T-cell (primary cell): Measurements from ENCODE around the gene GSAP. TPM values are rescaled to one million over a fixed set of nuclear protein-coding genes. Genes with fewer than 3 reads are reported as not detected.

Experiments
- ATAC-seq, 4 experiments: fragments of 200-7000 bp in 3 of 4; fragments of 150-1000 bp in 1 of 4; cut with Tn5 transposase; replicated peaks in 1 of 4; 1 replicate in 3 of 4; 2 replicates in 1 of 4; pipeline ENCODE4 v1.10.0; 2021; ENCODE audit warnings: moderate library complexity in 3 of 4, mild to moderate bottlenecking in 2 of 4, moderate number of reproducible peaks in 1 of 4
- CTCF ChIA-PET, 2 donors: fragments of 300-600 bp; sonication (Branson Sonifier 250); formaldehyde crosslinking; loops; one replicate each; lab custom pipeline; 2022; ENCODE audit warnings: antibody characterized with exemption in 2 of 2; lab: Charles Lee
- POLR2A ChIA-PET, 2 donors: fragments of 300-600 bp; sonication (Branson Sonifier 250); formaldehyde crosslinking; loops; one replicate each; lab custom pipeline; 2022; ENCODE audit warnings: antibody characterized with exemption in 2 of 2; lab: Charles Lee
- DNase-seq, 35 experiments: peaks; one replicate each; pipeline versions ENCODE4 v3.0.0 to v3.0.0-alpha.2; 2013 to 2023
- H3K27ac ChIP-seq: one replicate; pipeline ENCODE4 v1.5.1; 2013; ENCODE audit warnings: low read length
- H3K27me3 ChIP-seq, 2 experiments: replicated peaks in 1 of 2; 1 replicate in 1 of 2; 2 replicates in 1 of 2; pipeline versions ENCODE4 v1.6.1 to v1.7.0; 2013; ENCODE audit warnings: low read length in 1 of 2, mixed read lengths in 1 of 2; ENCODE audit not compliant: control insufficient read depth in 2 of 2, insufficient read depth in 2 of 2; ENCODE audit errors: extremely low read depth in 1 of 2
- H3K36me3 ChIP-seq, 2 donors: 1 replicate in 1 of 2; 2 replicates in 1 of 2; pipeline versions ENCODE4 v1.6.1 to v1.7.0; 2013; ENCODE audit warnings: low read length in 1 of 2; ENCODE audit not compliant: control insufficient read depth in 2 of 2, insufficient read depth in 1 of 2; ENCODE audit errors: extremely low read depth in 1 of 2
- H3K4me1 ChIP-seq, 2 experiments: 1 replicate in 1 of 2; 2 replicates in 1 of 2; pipeline versions ENCODE4 v1.6.1 to v1.7.0; 2013; ENCODE audit warnings: low read length in 2 of 2, mixed read lengths in 1 of 2; ENCODE audit not compliant: insufficient read depth in 2 of 2, control insufficient read depth in 1 of 2; ENCODE audit errors: extremely low read depth in 1 of 2
- H3K4me3 ChIP-seq, 2 donors: 1 replicate in 1 of 2; 2 replicates in 1 of 2; pipeline versions ENCODE4 v1.5.1 to v1.7.0; 2013; ENCODE audit warnings: mild to moderate bottlenecking in 2 of 2, low read length in 1 of 2, moderate library complexity in 1 of 2; ENCODE audit not compliant: control insufficient read depth in 1 of 2; ENCODE audit errors: extremely low read depth in 1 of 2
- H3K9me3 ChIP-seq: 2 replicates; pipeline ENCODE4 v1.7.0; 2013
- H3K27ac Mint-ChIP-seq, 2 donors: one replicate each; pipeline ENCODE4 v1.8.0; 2020 to 2021; ENCODE audit warnings: mild to moderate bottlenecking in 2 of 2, mixed read lengths in 2 of 2
- H3K27me3 Mint-ChIP-seq, 2 donors: one replicate each; pipeline ENCODE4 v1.8.0; 2021 to 2022; ENCODE audit warnings: mixed read lengths in 2 of 2
- H3K36me3 Mint-ChIP-seq: one replicate; pipeline ENCODE4 v1.8.0; 2021; ENCODE audit warnings: mixed read lengths
- H3K4me1 Mint-ChIP-seq, 3 donors: one replicate each; pipeline ENCODE4 v1.8.0; 2020 to 2022; ENCODE audit warnings: mixed read lengths in 3 of 3, mild to moderate bottlenecking in 1 of 3
- H3K4me3 Mint-ChIP-seq, 3 donors: one replicate each; pipeline ENCODE4 v1.8.0; 2020 to 2022; ENCODE audit warnings: mild to moderate bottlenecking in 3 of 3, mixed read lengths in 3 of 3, moderate library complexity in 3 of 3
- H3K9me3 Mint-ChIP-seq, 3 donors: one replicate each; pipeline ENCODE4 v1.8.0; 2020 to 2022; ENCODE audit warnings: mixed read lengths in 3 of 3
- WGBS: methylation state at CpG from one replicate; pipeline ENCODE4 v1.1.5; 2013; ENCODE audit warnings: missing lambda C conversion rate; ENCODE audit not compliant: insufficient coverage; 5-methylcytosine and 5-hydroxymethylcytosine counted together
- total RNA-seq, 35 experiments: library from RNA in 6 of 35; stranded (reverse) in 6 of 35; fragments of 120-200 nt in 1 of 35; gene quantifications; one replicate each; pipeline versions ENCODE4 v1.2.1 to v1.2.4 and lab custom pipeline; 2013 to 2026

Gene GSAP
- total RNA-seq, 5 donors from 2014 or later (not counting 1 experiment from before 2014, with no cell fraction given), result 17.7 to 40.0 (median 25.7) TPM

GRCh38 chr7:77271766-77272165 is 144.4 kb downstream of the GSAP start:
- Histone ChIP-seq H3K27ac (no peak overlapping the region), H3K4me1 (peaks cover 0 to 4% of the 10 kb centered on the region in 2 experiments), H3K27me3 (no peaks in the 10 kb centered on the region), H3K4me3 (no peak overlapping the region), H3K36me3 (peaks cover 0 to 3% of the 10 kb centered on the region in 2 donors), H3K9me3 (no peaks in the 10 kb centered on the region)
- H3K4me3 Mint-ChIP-seq, result no peak overlapping the region
- CTCF ChIA-PET, result no interaction called here
- ATAC-seq, result no peak
- peaks cover 38% of the 10 kb centered on the region for H3K36me3 Mint-ChIP-seq
- no peaks in the 10 kb centered on the region for H3K27me3 Mint-ChIP-seq
- POLR2A ChIA-PET, result no interaction called here
- H3K9me3 Mint-ChIP-seq, result no peaks in the 10 kb centered on the region
- H3K4me1 Mint-ChIP-seq, result peaks cover 11 to 16% (median 13%) of the 10 kb centered on the region in 3 donors
- H3K27ac Mint-ChIP-seq, result no peak overlapping the region
- WGBS, result 94% methylated on average over 5 of the region's 5 CpGs
- no peak for DNase-seq

GRCh38 chr7:77270094-77270480 is 146.1 kb downstream of the GSAP start:
- POLR2A ChIA-PET, result no interaction called here

GRCh38 chr7:77269360-77270093 is 146.6 kb downstream of the GSAP start:
- H3K36me3 Mint-ChIP-seq, result peaks cover 35% of the 10 kb centered on the region
- no CpG with 5 or more reads among the region's 4 CpGs for whole genome bisulfite sequencing
- peaks cover 0 to 6% (median 0%) of the 10 kb centered on the region in 3 donors for H3K4me1 Mint-ChIP-seq
- no peak for DNase-seq
- no peak for ATAC-seq
- H3K36me3 ChIP-seq, result peaks cover 0 to 3% of the 10 kb centered on the region in 2 donors
- ChIA-PET CTCF (interaction anchor here in 1 of 2 donors (0.7 kb wide), 1 partner anchor 429 kb away, joined by 4 read pairs; no protein-coding TSS in a partner anchor), POLR2A (no interaction called here)
- no peaks in the 10 kb centered on the region for H3K9me3 Mint-ChIP-seq
- no peak overlapping the region for H3K27ac ChIP-seq
- no peaks in the 10 kb centered on the region for H3K27me3 Mint-ChIP-seq
- H3K4me1 ChIP-seq, result no peaks in the 10 kb centered on the region
- no peak overlapping the region for H3K4me3 Mint-ChIP-seq
- no peak overlapping the region for H3K4me3 ChIP-seq
- no peak overlapping the region for H3K27ac Mint-ChIP-seq
- no peaks in the 10 kb centered on the region for H3K27me3 ChIP-seq
- H3K9me3 ChIP-seq, result no peaks in the 10 kb centered on the region

More at GRCh38 chr7:77270094-77270480, 146.1 kb downstream of the GSAP start:
- Mint-ChIP-seq H3K27ac (no peak overlapping the region), H3K36me3 (peaks cover 33% of the 10 kb centered on the region), H3K9me3 (no peaks in the 10 kb centered on the region), H3K4me3 (no peak overlapping the region), H3K27me3 (no peaks in the 10 kb centered on the region), H3K4me1 (peaks cover 0 to 6% (median 0%) of the 10 kb centered on the region in 3 donors)
- H3K27ac ChIP-seq, result no peak overlapping the region
- H3K36me3 ChIP-seq, result peaks cover 0 to 3% of the 10 kb centered on the region in 2 donors
- H3K9me3 ChIP-seq, result no peaks in the 10 kb centered on the region
- no CpG with 5 or more reads among the region's 1 CpG for WGBS
- H3K4me1 ChIP-seq, result no peaks in the 10 kb centered on the region
- no peak overlapping the region for H3K4me3 ChIP-seq
- DNase-seq (no peak), ATAC-seq (no peak)
- CTCF ChIA-PET, result interaction anchor here in 1 of 2 donors (0.7 kb wide), 1 partner anchor 429 kb away, joined by 4 read pairs; no protein-coding TSS in a partner anchor
- no peaks in the 10 kb centered on the region for H3K27me3 ChIP-seq

- peaks cover 0 to 6% (median 0%) of the 10 kb centered on the region in 3 donors for H3K4me1 Mint-ChIP-seq
- H3K36me3 Mint-ChIP-seq, result peaks cover 34% of the 10 kb centered on the region
- ATAC-seq, result no peak
- Histone ChIP-seq H3K4me3 (no peak overlapping the region), H3K36me3 (peaks cover 0 to 2% of the 10 kb centered on the region in 2 donors), H3K27ac (no peak overlapping the region), H3K27me3 (no peaks in the 10 kb centered on the region), H3K4me1 (no peaks in the 10 kb centered on the region), H3K9me3 (no peaks in the 10 kb centered on the region)
- no peak overlapping the region for H3K4me3 Mint-ChIP-seq
- WGBS, result 63% methylated on average over 1 of the region's 2 CpGs
- no peaks in the 10 kb centered on the region for H3K9me3 Mint-ChIP-seq
- DNase-seq, result no peak
- H3K27me3 Mint-ChIP-seq, result no peaks in the 10 kb centered on the region
- POLR2A ChIA-PET, result no interaction called here
- CTCF ChIA-PET, result interaction anchor here in 1 of 2 donors (0.6 kb wide), 1 partner anchor 271 kb away, joined by 5 read pairs; the partner anchor contains the start of gene PTPN12
- no peak overlapping the region for H3K27ac Mint-ChIP-seq
These were observed 149.8 kb downstream of the GSAP start for GRCh38 chr7:77266291-77266794.

GRCh38 chr7:77265666-77266065 is 150.5 kb downstream of the GSAP start:
- no peak for ATAC-seq
- H3K27ac ChIP-seq, result no peak overlapping the region
- peaks cover 0 to 2% of the 10 kb centered on the region in 2 donors for H3K36me3 ChIP-seq
- POLR2A ChIA-PET, result no interaction called here
- H3K27me3 Mint-ChIP-seq, result no peaks in the 10 kb centered on the region
- H3K27me3 ChIP-seq, result no peaks in the 10 kb centered on the region
- no CpG with 5 or more reads among the region's 4 CpGs for WGBS
- H3K9me3 Mint-ChIP-seq, result no peaks in the 10 kb centered on the region
- no peak overlapping the region for H3K4me3 Mint-ChIP-seq
- no peak overlapping the region for H3K27ac Mint-ChIP-seq
- no peaks in the 10 kb centered on the region for H3K9me3 ChIP-seq
- H3K4me1 Mint-ChIP-seq, result peaks cover 0 to 6% (median 0%) of the 10 kb centered on the region in 3 donors
- no peak overlapping the region for H3K4me3 ChIP-seq
- no peak for DNase-seq
- CTCF ChIA-PET, result no interaction called here
- peaks cover 34% of the 10 kb centered on the region for H3K36me3 Mint-ChIP-seq
- no peaks in the 10 kb centered on the region for H3K4me1 ChIP-seq

- Histone ChIP-seq H3K4me3 (no peak overlapping the region), H3K27me3 (no peaks in the 10 kb centered on the region), H3K36me3 (peaks cover 0 to 2% of the 10 kb centered on the region in 2 donors), H3K9me3 (no peaks in the 10 kb centered on the region), H3K27ac (no peak overlapping the region), H3K4me1 (no peaks in the 10 kb centered on the region)
- Mint-ChIP-seq H3K27ac (no peak overlapping the region), H3K4me1 (peaks cover 0 to 2% (median 0%) of the 10 kb centered on the region in 3 donors), H3K27me3 (no peaks in the 10 kb centered on the region), H3K4me3 (no peak overlapping the region), H3K9me3 (no peaks in the 10 kb centered on the region), H3K36me3 (peaks cover 27% of the 10 kb centered on the region)
- ChIA-PET POLR2A (no interaction called here), CTCF (no interaction called here)
- DNase-seq, result no peak
- ATAC-seq, result no peak
- no CpG with 5 or more reads among the region's 4 CpGs for WGBS
These were observed 153.8 kb downstream of the GSAP start for GRCh38 chr7:77262316-77262715.
